Fibroblast of villous mesenchyme (primary cell): Measurements from ENCODE around the gene TNIK. TPM values are rescaled to one million over a fixed set of nuclear protein-coding genes. Genes with fewer than 3 reads are reported as not detected.

Experiments used
- DNase-seq: peaks from one replicate; pipeline ENCODE4 v3.0.0-alpha.2; 2010; ENCODE audit warnings: low read depth
- H3K4me3 ChIP-seq: 2 replicates; pipeline ENCODE4 v1.5.1; 2011; ENCODE audit warnings: low read depth, mild to moderate bottlenecking, low read length
- total RNA-seq: library from RNA; depleted of rRNA; stranded (reverse); fragments of >200 nt; gene quantifications from 2 replicates; pipeline ENCODE4 v1.2.3, GENCODE V29; 2012
- TF ChIP-seq, protein P1 (sequence below): IDR thresholded peaks from 2 replicates; pipeline ENCODE4 v1.5.1; 2012; ENCODE audit warnings: low read depth, mild to moderate bottlenecking, low read length; ENCODE audit not compliant: insufficient read depth

The TNIK gene
- total RNA-seq, 1 donor = 5.2 TPM

DNA sequence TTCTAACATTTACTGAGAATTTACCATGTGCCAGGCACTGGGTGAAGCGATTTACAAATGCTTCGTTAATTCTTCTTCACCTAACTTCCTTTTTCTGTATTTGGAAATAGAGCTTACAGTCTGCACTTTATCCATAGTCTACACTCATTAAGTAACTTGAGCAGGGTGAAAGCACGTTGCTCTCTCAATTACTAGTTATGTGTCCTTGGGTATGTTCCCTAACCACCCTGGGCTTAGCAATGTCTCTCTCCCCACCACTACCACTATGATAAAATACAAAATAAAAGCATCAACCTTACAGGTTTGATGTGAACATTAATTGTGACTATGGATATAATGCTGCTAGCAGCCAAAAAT is 260.8 kb downstream of the TNIK start:
- TF ChIP-seq, protein P1, sequence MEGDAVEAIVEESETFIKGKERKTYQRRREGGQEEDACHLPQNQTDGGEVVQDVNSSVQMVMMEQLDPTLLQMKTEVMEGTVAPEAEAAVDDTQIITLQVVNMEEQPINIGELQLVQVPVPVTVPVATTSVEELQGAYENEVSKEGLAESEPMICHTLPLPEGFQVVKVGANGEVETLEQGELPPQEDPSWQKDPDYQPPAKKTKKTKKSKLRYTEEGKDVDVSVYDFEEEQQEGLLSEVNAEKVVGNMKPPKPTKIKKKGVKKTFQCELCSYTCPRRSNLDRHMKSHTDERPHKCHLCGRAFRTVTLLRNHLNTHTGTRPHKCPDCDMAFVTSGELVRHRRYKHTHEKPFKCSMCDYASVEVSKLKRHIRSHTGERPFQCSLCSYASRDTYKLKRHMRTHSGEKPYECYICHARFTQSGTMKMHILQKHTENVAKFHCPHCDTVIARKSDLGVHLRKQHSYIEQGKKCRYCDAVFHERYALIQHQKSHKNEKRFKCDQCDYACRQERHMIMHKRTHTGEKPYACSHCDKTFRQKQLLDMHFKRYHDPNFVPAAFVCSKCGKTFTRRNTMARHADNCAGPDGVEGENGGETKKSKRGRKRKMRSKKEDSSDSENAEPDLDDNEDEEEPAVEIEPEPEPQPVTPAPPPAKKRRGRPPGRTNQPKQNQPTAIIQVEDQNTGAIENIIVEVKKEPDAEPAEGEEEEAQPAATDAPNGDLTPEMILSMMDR = no peak
- DNase-seq = no peak
- no peak overlapping the region for H3K4me3 ChIP-seq

- no peak for DNase-seq
- TF ChIP-seq, protein P1 = no peak
- H3K4me3 ChIP-seq = no peak overlapping the region
Measured at GRCh38 chr3:171198781-171199472, 261.3 kb downstream of the TNIK start.

DNA sequence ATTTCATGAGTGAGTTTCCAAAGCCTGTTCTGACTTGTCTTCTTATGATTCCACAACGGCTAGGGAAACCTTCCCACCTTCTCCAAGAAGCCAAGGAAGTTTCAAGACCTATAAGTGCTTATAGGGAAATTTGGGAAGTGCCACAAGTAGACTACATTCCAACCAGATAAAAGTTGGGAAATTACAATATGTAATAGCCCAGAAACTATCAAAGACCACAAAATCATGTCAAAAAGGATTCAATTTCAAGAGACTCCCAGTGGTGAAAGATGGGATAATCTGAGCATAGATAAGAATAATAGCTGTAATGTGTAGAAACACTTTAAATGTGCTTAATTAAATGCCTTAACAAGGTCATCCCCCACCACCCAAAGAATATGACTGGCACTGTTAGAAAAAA is 264.5 kb downstream of the TNIK start:
- H3K4me3 ChIP-seq = no peak overlapping the region
- TF ChIP-seq, protein P1 = peak; percentile 28
- no peak for DNase-seq

DNA sequence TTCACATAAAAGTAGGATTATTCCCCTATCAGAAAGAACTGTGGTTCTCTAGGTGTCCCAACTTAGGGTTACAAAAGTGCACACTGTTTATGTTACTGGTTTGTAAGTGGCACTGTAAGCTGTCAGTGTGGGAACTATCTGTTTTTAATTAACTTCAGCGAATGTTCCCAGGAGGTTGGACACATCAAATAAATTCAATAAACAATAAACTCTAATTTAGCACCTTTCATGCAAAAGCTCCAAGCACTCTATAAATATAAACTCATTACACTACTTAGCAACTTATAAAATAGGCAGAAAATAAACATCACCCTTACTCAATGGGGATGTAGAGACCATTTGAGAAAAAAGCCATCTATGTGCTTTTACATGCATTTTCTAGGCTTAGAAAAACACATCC is 265.2 kb downstream of the TNIK start:
- TF ChIP-seq, protein P1 = no peak
- H3K4me3 ChIP-seq = no peak overlapping the region
- DNase-seq = peak; percentile 77

DNA sequence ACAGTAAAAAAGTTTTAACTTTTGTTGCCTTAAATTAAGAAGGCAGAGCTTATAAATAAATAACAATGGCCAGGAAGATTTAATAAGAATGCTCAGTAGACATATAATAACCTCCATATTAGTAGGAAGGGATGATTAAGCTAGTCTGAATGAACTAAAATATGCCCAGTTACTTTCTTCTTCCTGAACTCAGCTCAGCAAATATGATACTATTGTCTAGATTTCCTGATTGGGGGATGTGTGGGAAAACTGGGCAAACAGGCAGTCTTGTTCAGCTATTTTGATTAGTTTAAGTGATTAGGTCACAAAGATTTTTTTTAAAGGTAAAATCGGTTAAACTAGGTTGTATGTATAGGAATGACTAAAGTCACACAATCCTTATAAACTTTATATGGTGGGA is 266.5 kb downstream of the TNIK start:
- DNase-seq = no peak
- no peak overlapping the region for H3K4me3 ChIP-seq
- TF ChIP-seq, protein P1 = no peak

DNA sequence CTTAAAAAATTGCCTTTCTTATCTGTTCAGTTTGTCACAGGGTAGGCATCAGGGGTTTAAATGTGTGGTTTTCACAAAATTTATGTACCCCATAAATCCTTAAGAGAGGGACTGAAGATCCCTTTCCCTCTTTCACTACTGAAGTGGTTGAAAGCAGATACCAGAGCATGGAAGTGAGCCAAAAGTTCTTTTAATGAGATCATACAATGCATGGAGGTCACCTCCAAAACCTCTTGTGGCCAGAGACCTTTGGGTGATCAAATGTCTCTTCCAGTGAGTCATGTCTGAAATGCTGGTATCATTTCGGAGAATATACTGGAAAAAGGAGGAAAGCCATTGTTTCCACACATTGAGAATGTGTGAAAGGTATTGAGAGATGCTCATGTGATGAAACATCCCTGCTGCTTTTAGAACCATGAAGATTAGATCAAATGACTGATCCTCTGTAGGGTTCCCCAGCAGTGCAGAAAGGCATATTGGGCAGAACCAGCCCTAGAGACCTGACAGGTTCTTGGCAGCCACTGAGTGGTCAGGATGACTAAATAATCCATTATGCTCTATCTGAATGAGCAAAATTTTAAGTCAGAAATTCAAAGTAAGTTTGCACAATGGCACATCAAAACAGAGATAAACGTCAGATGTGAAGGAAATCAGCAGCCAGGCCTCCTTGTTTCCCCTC is 267.9 kb downstream of the TNIK start:
- TF ChIP-seq, protein P1 = no peak
- H3K4me3 ChIP-seq = no peak overlapping the region
- DNase-seq = peak; percentile 79

GRCh38 chr3:171190668-171191067 is 269.5 kb downstream of the TNIK start:
- H3K4me3 ChIP-seq = no peak overlapping the region
- DNase-seq = no peak
- TF ChIP-seq, protein P1 = no peak
